ENCODE measurements around the gene SOX13.

The SOX13 gene

GRCh38 chr1:204072931-204073836, at the start of gene SOX13:
Gene SOX13 (plus strand): TSS chr1:204073115. CDS start chr1:204112916, 39,801 bp downstream.
- in situ Hi-C loops (cut with MboI; ENCODE audit: low sequenced_read_pairs) = no loop called here
- peak; percentile 87 to 92 for DNase-seq (ENCODE audit: low spot score in 2 of 2)
- no peaks in the 10 kb centered on the region for H3K27me3 ChIP-seq (ENCODE audit: low read depth)
- no peaks in the 10 kb centered on the region for H3K9me3 ChIP-seq
- peak within 1 kb of the TSS; percentile 92 for H3K4me3 ChIP-seq
- peaks cover 42% of the 10 kb centered on the region for H3K4me1 ChIP-seq
- H3K36me3 ChIP-seq (replicated peaks) = peaks cover 4% of the 10 kb centered on the region

- H3K27me3 ChIP-seq (ENCODE audit: low read depth) = no peaks in the 10 kb centered on the region
- no peak for DNase-seq (ENCODE audit: low spot score in 2 of 2)
- H3K4me1 ChIP-seq = no peaks in the 10 kb centered on the region; the same call in 1 of the 2 replicates
- H3K36me3 ChIP-seq (replicated peaks) = no peaks in the 10 kb centered on the region
- H3K4me3 ChIP-seq = no peak overlapping the region
- H3K9me3 ChIP-seq = no peaks in the 10 kb centered on the region
- in situ Hi-C loops (cut with MboI; ENCODE audit: low sequenced_read_pairs) = no loop called here
These were observed 46.8 kb upstream of the SOX13 start for GRCh38 chr1:204025917-204026707.

- no peak for DNase-seq (ENCODE audit: low spot score in 2 of 2)
These were observed 45.5 kb upstream of the SOX13 start for GRCh38 chr1:204027446-204027845.

GRCh38 chr1:204029016-204029415, 43.9 kb upstream of the SOX13 start:
- H3K27me3 ChIP-seq (ENCODE audit: low read depth) = no peaks in the 10 kb centered on the region
- in situ Hi-C loops (cut with MboI; ENCODE audit: low sequenced_read_pairs) = no loop called here

More at GRCh38 chr1:204027446-204027845, 45.5 kb upstream of the SOX13 start:
- H3K4me3 ChIP-seq = no peak overlapping the region
- no peaks in the 10 kb centered on the region for H3K27me3 ChIP-seq (ENCODE audit: low read depth)
- no peaks in the 10 kb centered on the region; the same call in 1 of the 2 replicates for H3K4me1 ChIP-seq
- no peaks in the 10 kb centered on the region for H3K36me3 ChIP-seq (replicated peaks)
- in situ Hi-C loops (cut with MboI; ENCODE audit: low sequenced_read_pairs) = no loop called here
- H3K9me3 ChIP-seq = no peaks in the 10 kb centered on the region

GRCh38 chr1:204031098-204031710, 41.7 kb upstream of the SOX13 start:
- no peak overlapping the region for H3K4me3 ChIP-seq
- no peaks in the 10 kb centered on the region; the same call in 1 of the 2 replicates for H3K4me1 ChIP-seq
- no peaks in the 10 kb centered on the region for H3K36me3 ChIP-seq (replicated peaks)
- no peak for DNase-seq (ENCODE audit: low spot score in 2 of 2)
- H3K9me3 ChIP-seq = no peaks in the 10 kb centered on the region
- H3K27me3 ChIP-seq (ENCODE audit: low read depth) = no peaks in the 10 kb centered on the region
- in situ Hi-C loops (cut with MboI; ENCODE audit: low sequenced_read_pairs) = no loop called here

More at GRCh38 chr1:204029016-204029415, 43.9 kb upstream of the SOX13 start:
- H3K9me3 ChIP-seq = no peaks in the 10 kb centered on the region
- DNase-seq (ENCODE audit: low spot score in 2 of 2) = no peak
- no peak overlapping the region for H3K4me3 ChIP-seq
- H3K36me3 ChIP-seq (replicated peaks) = no peaks in the 10 kb centered on the region
- no peaks in the 10 kb centered on the region; the same call in 1 of the 2 replicates for H3K4me1 ChIP-seq

GRCh38 chr1:204032642-204033235, 40.2 kb upstream of the SOX13 start:
- in situ Hi-C loops (cut with MboI; ENCODE audit: low sequenced_read_pairs) = no loop called here

GRCh38 chr1:204033306-204033705, 39.6 kb upstream of the SOX13 start:
- Histone ChIP-seq H3K4me3 (no peak overlapping the region), H3K9me3 (no peaks in the 10 kb centered on the region), H3K4me1 (no peaks in the 10 kb centered on the region), H3K27me3 (ENCODE audit: low read depth) (no peaks in the 10 kb centered on the region), H3K36me3 (replicated peaks) (no peaks in the 10 kb centered on the region)
- in situ Hi-C loops (cut with MboI; ENCODE audit: low sequenced_read_pairs) = no loop called here
- no peak for DNase-seq (ENCODE audit: low spot score in 2 of 2)

More at GRCh38 chr1:204032642-204033235, 40.2 kb upstream of the SOX13 start:
- Histone ChIP-seq H3K27me3 (ENCODE audit: low read depth) (no peaks in the 10 kb centered on the region), H3K36me3 (replicated peaks) (no peaks in the 10 kb centered on the region), H3K9me3 (no peaks in the 10 kb centered on the region), H3K4me3 (no peak overlapping the region), H3K4me1 (no peaks in the 10 kb centered on the region; the same call in 1 of the 2 replicates)
- peak in 1 of 2 experiments; percentile 26 for DNase-seq (ENCODE audit: low spot score in 2 of 2)

- Histone ChIP-seq H3K4me1 (peaks cover 8% of the 10 kb centered on the region), H3K4me3 (no peak overlapping the region), H3K9me3 (no peaks in the 10 kb centered on the region), H3K36me3 (replicated peaks) (no peaks in the 10 kb centered on the region), H3K27me3 (ENCODE audit: low read depth) (no peaks in the 10 kb centered on the region)
- in situ Hi-C loops (cut with MboI; ENCODE audit: low sequenced_read_pairs) = no loop called here
- no peak for DNase-seq (ENCODE audit: low spot score in 2 of 2)
These were observed 35.8 kb upstream of the SOX13 start for GRCh38 chr1:204036882-204037655.

- Histone ChIP-seq H3K27me3 (ENCODE audit: low read depth) (no peaks in the 10 kb centered on the region), H3K36me3 (replicated peaks) (no peaks in the 10 kb centered on the region), H3K4me1 (peaks cover 8% of the 10 kb centered on the region), H3K4me3 (no peak overlapping the region), H3K9me3 (no peaks in the 10 kb centered on the region)
- in situ Hi-C loops (cut with MboI; ENCODE audit: low sequenced_read_pairs) = no loop called here
- DNase-seq (ENCODE audit: low spot score in 2 of 2) = peak in 1 of 2 experiments; percentile 25
These were observed 31.6 kb upstream of the SOX13 start for GRCh38 chr1:204041232-204041767.

- no peak for DNase-seq (ENCODE audit: low spot score in 2 of 2)
- H3K4me3 ChIP-seq = no peak overlapping the region
- H3K27me3 ChIP-seq (ENCODE audit: low read depth) = no peaks in the 10 kb centered on the region
- peaks cover 8% of the 10 kb centered on the region for H3K4me1 ChIP-seq
- in situ Hi-C loops (cut with MboI; ENCODE audit: low sequenced_read_pairs) = no loop called here
- no peaks in the 10 kb centered on the region for H3K9me3 ChIP-seq
- H3K36me3 ChIP-seq (replicated peaks) = no peaks in the 10 kb centered on the region
These were observed 31.0 kb upstream of the SOX13 start for GRCh38 chr1:204041803-204042505.

- no peak overlapping the region for H3K4me3 ChIP-seq
- peaks cover 8% of the 10 kb centered on the region for H3K4me1 ChIP-seq
- in situ Hi-C loops (cut with MboI; ENCODE audit: low sequenced_read_pairs) = no loop called here
- DNase-seq (ENCODE audit: low spot score in 2 of 2) = no peak
- no peaks in the 10 kb centered on the region for H3K9me3 ChIP-seq
- H3K36me3 ChIP-seq (replicated peaks) = no peaks in the 10 kb centered on the region
- no peaks in the 10 kb centered on the region for H3K27me3 ChIP-seq (ENCODE audit: low read depth)
These were observed 30.4 kb upstream of the SOX13 start for GRCh38 chr1:204042516-204042915.

GRCh38 chr1:204043680-204044079, 29.2 kb upstream of the SOX13 start:
- Histone ChIP-seq H3K27me3 (ENCODE audit: low read depth) (no peaks in the 10 kb centered on the region), H3K36me3 (replicated peaks) (no peaks in the 10 kb centered on the region), H3K9me3 (no peaks in the 10 kb centered on the region), H3K4me1 (peaks cover 19% of the 10 kb centered on the region), H3K4me3 (no peak overlapping the region)
- DNase-seq (ENCODE audit: low spot score in 2 of 2) = no peak
- in situ Hi-C loops (cut with MboI; ENCODE audit: low sequenced_read_pairs) = no loop called here

Measured in HAP-1 (cell line).